LNCaP clone FGC (cell line): ENCODE results near the gene PNO1.

Experiments used
- DNase-seq: peaks from one replicate; pipeline ENCODE4 v3.0.0-alpha.2; 2011; ENCODE audit warnings: low read depth
- H3K4me3 ChIP-seq: 2 replicates; pipeline ENCODE4 v1.5.1; 2011; ENCODE audit warnings: mild to moderate bottlenecking, low read depth, low read length, control low read depth
- CTCF ChIP-seq: IDR thresholded peaks from 2 replicates; pipeline ENCODE4 v1.5.1; 2012; ENCODE audit warnings: mild to moderate bottlenecking; ENCODE audit not compliant: control insufficient read depth, insufficient read depth; ENCODE audit errors: extremely low read depth

PNO1 gene

GRCh38 chr2:68178432-68178831, 20.7 kb downstream of the PNO1 start:
- DNase-seq = no peak
- TF ChIP-seq CTCF = no peak
- no peak overlapping the region for H3K4me3 ChIP-seq

GRCh38 chr2:68178954-68179627, 21.4 kb downstream of the PNO1 start:
- no peak for DNase-seq
- TF ChIP-seq CTCF = no peak
- H3K4me3 ChIP-seq = no peak overlapping the region

- no peak for DNase-seq
- no peak for TF ChIP-seq CTCF
- H3K4me3 ChIP-seq = no peak overlapping the region
These were observed 25.2 kb downstream of the PNO1 start for GRCh38 chr2:68182902-68183301.

GRCh38 chr2:68185541-68186164, 28.0 kb downstream of the PNO1 start:
- peak; percentile 22; the same call in 1 of the 2 replicates for TF ChIP-seq CTCF
- no peak for DNase-seq
- no peak overlapping the region for H3K4me3 ChIP-seq

- H3K4me3 ChIP-seq = no peak overlapping the region
- TF ChIP-seq CTCF = no peak
- DNase-seq = no peak
These were observed 29.6 kb downstream of the PNO1 start for GRCh38 chr2:68187329-68187728.

- no peak for TF ChIP-seq CTCF
- no peak for DNase-seq
- no peak overlapping the region for H3K4me3 ChIP-seq
These were observed 31.1 kb downstream of the PNO1 start for GRCh38 chr2:68188831-68189230.
